Measurements from ENCODE around the gene INMT. TPM values are rescaled to one million over a fixed set of nuclear protein-coding genes. Genes with fewer than 3 reads are reported as not detected.

INMT gene
- total and polyA plus RNA-seq, 2 of the 8 experiments (the other 6 are each of a cell fraction or from before 2014, with no cell fraction given) = 0.60 to 0.94 TPM

DNA sequence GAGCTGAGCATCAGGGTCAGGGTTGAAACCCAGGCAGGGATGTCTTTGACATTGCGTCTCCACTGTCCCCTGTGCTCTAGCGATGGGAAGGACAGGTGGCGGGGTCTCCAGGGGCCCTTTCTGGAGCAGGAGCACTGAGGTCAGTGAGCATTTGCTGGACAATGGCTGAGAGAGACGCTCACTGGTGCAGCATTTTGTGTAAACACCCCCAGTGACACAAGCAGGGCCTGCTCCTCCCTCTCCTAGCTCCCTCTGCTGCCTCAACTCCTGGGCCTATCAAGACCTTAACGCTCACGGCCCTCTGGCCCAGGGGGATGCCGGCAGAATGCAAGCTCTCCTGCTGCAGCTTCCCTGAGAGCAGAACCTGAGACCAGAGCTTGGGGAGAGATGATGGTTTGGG is 17.4 kb upstream of the INMT start:
- Histone ChIP-seq H4K5ac (ENCODE audit: insufficient read length, low read depth, low read length) (no peak overlapping the region), H3K27ac (ENCODE audit: low read depth, low read length) (no peak overlapping the region), H4K20me1 (replicated peaks in 1 of 2; ENCODE audit: control insufficient read depth in 1 of 2, insufficient read depth in 2 of 2, low read length in 2 of 2) (no peaks in the 10 kb centered on the region), H2AFZ (ENCODE audit: low read length) (no peak overlapping the region), H2BK5ac (ENCODE audit: low read depth, low read length) (no peak overlapping the region), H3K23me2 (ENCODE audit: low read depth, low read length) (no peaks in the 10 kb centered on the region), H3K23ac (ENCODE audit: insufficient read length) (no peak overlapping the region), H3K4me1 (replicated peaks in 1 of 4; ENCODE audit: control insufficient read depth in 3 of 4, insufficient read depth in 4 of 4, low read length in 3 of 4) (peaks cover 0 to 7% (median 0%) of the 10 kb centered on the region in 4 experiments; a peak in 2 of 7 replicates), H3K9me3 (ENCODE audit: insufficient read depth in 2 of 2, low read depth in 1 of 2, low read length in 1 of 2) (no peaks in the 10 kb centered on the region), H3K9ac (replicated peaks in 1 of 4; ENCODE audit: extremely low read depth in 1 of 4, low read depth in 3 of 4, low read length in 3 of 4) (no peak overlapping the region), H3K27me3 (replicated peaks in 1 of 4; ENCODE audit: control insufficient read depth in 3 of 4, extremely low read depth in 1 of 4, insufficient read depth in 3 of 4, low read length in 3 of 4) (no peaks in the 10 kb centered on the region), H3K56ac (replicated peaks; ENCODE audit: insufficient read length, low read depth, low read length) (no peak overlapping the region), H3K36me3 (ENCODE audit: control insufficient read depth in 2 of 4, insufficient read depth in 4 of 4, low read length in 3 of 4) (no peaks in the 10 kb centered on the region), H3K4ac (replicated peaks; ENCODE audit: insufficient read length, low read depth, low read length) (no peak overlapping the region), H3K4me2 (ENCODE audit: insufficient read depth in 1 of 2, low read depth in 2 of 2, low read length in 2 of 2) (no peak overlapping the region), H3K18ac (ENCODE audit: extremely low read depth, low read length) (no peak overlapping the region), H2BK12ac (ENCODE audit: low read depth, low read length) (no peak overlapping the region), H2BK20ac (ENCODE audit: low read length) (no peak overlapping the region), H3K4me3 (ENCODE audit: extremely low read depth in 1 of 4, insufficient read depth in 2 of 4, low read depth in 3 of 4, low read length in 4 of 4) (no peak overlapping the region), H2BK120ac (replicated peaks; ENCODE audit: low read depth, low read length) (no peak overlapping the region), H3K79me2 (ENCODE audit: control insufficient read depth in 1 of 2, insufficient read depth in 2 of 2, low read length in 2 of 2) (no peaks in the 10 kb centered on the region), H4K8ac (ENCODE audit: extremely low read depth, insufficient read depth, low read length) (no peak overlapping the region), H2AK5ac (ENCODE audit: low read depth, low read length) (no peak overlapping the region), H3K14ac (ENCODE audit: insufficient read length) (no peak overlapping the region), H4K91ac (replicated peaks; ENCODE audit: insufficient read length, low read length) (no peak overlapping the region), H2BK15ac (ENCODE audit: low read length) (no peak overlapping the region), H3K79me1 (ENCODE audit: low read depth, low read length) (no peaks in the 10 kb centered on the region)
- 78% methylated on average over 7 of the region's 7 CpGs; no CpG with 5 or more reads in 1 of the 2 experiments for WGBS, 2 experiments (ENCODE audit: extremely low coverage in 1 of 2, insufficient coverage in 1 of 2, insufficient read length in 1 of 2, insufficient replicate concordance in 2 of 2, low coverage in 1 of 2, low lambda C conversion rate in 2 of 2, missing lambda C conversion rate in 1 of 2)
- TF ChIP-seq SUZ12 (IDR thresholded peaks at IDR 0.05; ENCODE audit: low read length) (no peak), SP2 (IDR thresholded peaks at IDR 0.05; ENCODE audit: low read length) (no peak), ASH2L (IDR thresholded peaks at IDR 0.05; ENCODE audit: low read length) (no peak), KDM5A (IDR thresholded peaks at IDR 0.05; ENCODE audit: low read length) (no peak)
- TF ChIP-seq, protein P1, sequence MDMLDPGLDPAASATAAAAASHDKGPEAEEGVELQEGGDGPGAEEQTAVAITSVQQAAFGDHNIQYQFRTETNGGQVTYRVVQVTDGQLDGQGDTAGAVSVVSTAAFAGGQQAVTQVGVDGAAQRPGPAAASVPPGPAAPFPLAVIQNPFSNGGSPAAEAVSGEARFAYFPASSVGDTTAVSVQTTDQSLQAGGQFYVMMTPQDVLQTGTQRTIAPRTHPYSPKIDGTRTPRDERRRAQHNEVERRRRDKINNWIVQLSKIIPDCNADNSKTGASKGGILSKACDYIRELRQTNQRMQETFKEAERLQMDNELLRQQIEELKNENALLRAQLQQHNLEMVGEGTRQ (IDR thresholded peaks at IDR 0.05; ENCODE audit: low read length) = no peak
- no peak for FAIRE-seq
- no peak for DNase-seq (ENCODE audit: low read depth in 1 of 2, low spot score in 2 of 2)
- CTCF ChIA-PET (ENCODE audit: partially characterized antibody) = interaction anchor here (0.6 to 9.5 kb wide), 9 partner anchors 11 to 105 kb away, joined by 3 to 162 read pairs (median 4); partner anchors contain the start of gene CRHR2
- POLR2A ChIA-PET (ENCODE audit: partially characterized antibody) = interaction anchor here (1.1 kb wide), 1 partner anchor 9 kb away, joined by 3 read pairs; no protein-coding TSS in a partner anchor
